Calu3 (cell line): ENCODE measurements around the gene CD200. TPM values are rescaled to one million over a fixed set of nuclear protein-coding genes. Genes with fewer than 3 reads are reported as not detected.

Experiments used
- BruUV-seq: library from RNA; stranded (reverse); fragments of 400-500 nt; replicated peaks from 2 replicates; lab custom pipeline; 2021; lab: Mats Ljungman, UMichigan
- CTCF ChIA-PET: fragments of 300-600 bp; sonication (Branson Sonifier 250); formaldehyde crosslinking; loops from one replicate; lab custom pipeline; 2022; ENCODE audit warnings: antibody characterized with exemption; lab: Charles Lee
- DNase-seq: peaks from one replicate; pipeline ENCODE4 v3.0.0; 2022
- H3K27ac Mint-ChIP-seq: one replicate; pipeline ENCODE4 v1.8.0; 2022; ENCODE audit warnings: mixed read lengths; ENCODE audit not compliant: unreplicated experiment
- H3K27me3 Mint-ChIP-seq: one replicate; pipeline ENCODE4 v1.8.0; 2022; ENCODE audit warnings: mixed read lengths; ENCODE audit not compliant: unreplicated experiment
- H3K36me3 Mint-ChIP-seq: one replicate; pipeline ENCODE4 v1.8.0; 2022; ENCODE audit warnings: mild to moderate bottlenecking, moderate library complexity, mixed read lengths; ENCODE audit not compliant: insufficient read depth, unreplicated experiment
- H3K4me1 Mint-ChIP-seq: one replicate; pipeline ENCODE4 v1.8.0; 2022; ENCODE audit warnings: mild to moderate bottlenecking, low read depth, mixed read lengths; ENCODE audit not compliant: unreplicated experiment
- H3K4me3 Mint-ChIP-seq: one replicate; pipeline ENCODE4 v1.8.0; 2022; ENCODE audit warnings: mild to moderate bottlenecking, low read depth, moderate library complexity, mixed read lengths; ENCODE audit not compliant: unreplicated experiment
- H3K9me3 Mint-ChIP-seq: one replicate; pipeline ENCODE4 v1.8.0; 2022; ENCODE audit warnings: low read depth, mixed read lengths; ENCODE audit not compliant: unreplicated experiment
- CTCF ChIP-seq: fragments of 200-600 bp; IDR thresholded peaks from one replicate; pipeline ENCODE4 v1.8.0; 2022; ENCODE audit warnings: antibody characterized with exemption; ENCODE audit not compliant: unreplicated experiment
- intact Hi-C: fragments of 100-400 bp; cut with micrococcal nuclease; formaldehyde crosslinking; loops from one replicate; pipeline ENCODE4 v1.10.0; 2022; ENCODE audit not compliant: unreplicated experiment
- total RNA-seq: library from RNA; stranded (reverse); gene quantifications from 2 replicates; pipeline ENCODE4 v1.2.3, GENCODE V29; 2022

CD200 gene
- total RNA-seq, 1 experiment from 2014 or later = not detected

- BruUV-seq = no TSS peak
- Mint-ChIP-seq H3K27ac (no peak overlapping the region), H3K36me3 (no peaks in the 10 kb centered on the region), H3K27me3 (no peaks in the 10 kb centered on the region), H3K9me3 (no peaks in the 10 kb centered on the region), H3K4me3 (no peak overlapping the region), H3K4me1 (peaks cover 29% of the 10 kb centered on the region)
- no peak for DNase-seq
- intact Hi-C loops = no loop called here
- CTCF ChIA-PET = interaction anchor here (0.6 kb wide), 1 partner anchor 111 kb away, joined by 4 read pairs; no protein-coding TSS in a partner anchor
- no peak for TF ChIP-seq CTCF
Measured at GRCh38 chr3:112362221-112362620, 29.3 kb downstream of the CD200 start.

- Mint-ChIP-seq H3K4me1 (peaks cover 20% of the 10 kb centered on the region), H3K4me3 (no peak overlapping the region), H3K27me3 (no peaks in the 10 kb centered on the region), H3K36me3 (no peaks in the 10 kb centered on the region), H3K9me3 (no peaks in the 10 kb centered on the region), H3K27ac (no peak overlapping the region)
- BruUV-seq = no TSS peak
- TF ChIP-seq CTCF = no peak
- intact Hi-C loops = no loop called here
- CTCF ChIA-PET = interaction anchor here (0.9 kb wide), 1 partner anchor 42 kb away, joined by 7 read pairs; no protein-coding TSS in a partner anchor
- DNase-seq = no peak
Measured at GRCh38 chr3:112364291-112364690, 31.3 kb downstream of the CD200 start.

- no peak for DNase-seq
- peak overlapping the region; percentile 40 for H3K27ac Mint-ChIP-seq
- H3K9me3 Mint-ChIP-seq = no peaks in the 10 kb centered on the region
- no peak for TF ChIP-seq CTCF
- peaks cover 20% of the 10 kb centered on the region for H3K4me1 Mint-ChIP-seq
- CTCF ChIA-PET = no interaction called here
- intact Hi-C loops = no loop called here
- H3K27me3 Mint-ChIP-seq = no peaks in the 10 kb centered on the region
- BruUV-seq = no TSS peak
- no peak overlapping the region for H3K4me3 Mint-ChIP-seq
- no peaks in the 10 kb centered on the region for H3K36me3 Mint-ChIP-seq
Measured at GRCh38 chr3:112365035-112365434, 32.1 kb downstream of the CD200 start.

GRCh38 chr3:112365636-112366035 is 32.7 kb downstream of the CD200 start:
- Mint-ChIP-seq H3K9me3 (no peaks in the 10 kb centered on the region), H3K27me3 (no peaks in the 10 kb centered on the region), H3K4me3 (no peak overlapping the region), H3K27ac (peak overlapping the region; percentile 40), H3K4me1 (peaks cover 20% of the 10 kb centered on the region), H3K36me3 (no peaks in the 10 kb centered on the region)
- intact Hi-C loops = no loop called here
- TF ChIP-seq CTCF = no peak
- no TSS peak for BruUV-seq
- no peak for DNase-seq
- CTCF ChIA-PET = no interaction called here
